Kidney (tissue), 14 donors: Measurements from ENCODE around the gene SREK1IP1. TPM values are rescaled to one million over a fixed set of nuclear protein-coding genes. Genes with fewer than 3 reads are reported as not detected.

ENCODE experiments used
- DNase-seq, 5 donors: peaks; one replicate each; pipeline ENCODE4 v3.0.0-alpha.2; 2013 to 2020
- FAIRE-seq: peaks from 2 replicates; lab custom pipeline; 2012; peaks lifted over from hg19 to GRCh38; lab: Jason Lieb, UNC
- H3K27ac ChIP-seq, 2 donors: one replicate each; pipeline ENCODE4 v1.7.0; 2013; ENCODE audit warnings: low read depth in 2 of 2, low read length in 2 of 2, inconsistent platforms in 1 of 2
- H3K27me3 ChIP-seq: one replicate; pipeline ENCODE4 v1.7.1; 2013; ENCODE audit warnings: low read length, inconsistent platforms; ENCODE audit not compliant: control insufficient read depth, insufficient read depth
- H3K36me3 ChIP-seq, 3 donors: one replicate each; pipeline versions ENCODE4 v1.7.0 to v1.7.1; 2013; ENCODE audit warnings: low read length in 3 of 3, control low read depth in 1 of 3, inconsistent platforms in 1 of 3; ENCODE audit not compliant: insufficient read depth in 3 of 3, control insufficient read depth in 2 of 3
- H3K4me1 ChIP-seq, 3 donors: one replicate each; pipeline versions ENCODE4 v1.7.0 to v1.7.1; 2013; ENCODE audit warnings: low read length in 3 of 3, inconsistent platforms in 1 of 3, low read depth in 1 of 3; ENCODE audit not compliant: control insufficient read depth in 2 of 3, insufficient read depth in 2 of 3
- H3K4me3 ChIP-seq, 3 donors: one replicate each; pipeline versions ENCODE4 v1.7.0 to v1.8.1; 2013; ENCODE audit warnings: low read length in 3 of 3, control low read depth in 1 of 3, inconsistent platforms in 1 of 3
- H3K9ac ChIP-seq, 3 donors: one replicate each; pipeline versions ENCODE4 v1.7.0 to v1.7.1; 2013; ENCODE audit warnings: low read length in 3 of 3, control low read depth in 1 of 3, inconsistent platforms in 1 of 3
- H3K9me3 ChIP-seq, 3 donors: one replicate each; pipeline versions ENCODE4 v1.7.0 to v1.7.1; 2013; ENCODE audit warnings: low read length in 3 of 3, control low read depth in 1 of 3, inconsistent platforms in 1 of 3; ENCODE audit not compliant: control insufficient read depth in 2 of 3, insufficient read depth in 1 of 3
- CTCF ChIP-seq: IDR thresholded peaks from 3 replicates; pipeline ENCODE4 v1.5.1; 2012; ENCODE audit warnings: mild to moderate bottlenecking, moderate library complexity, borderline replicate concordance; ENCODE audit not compliant: insufficient read depth; ENCODE audit errors: extremely low read depth
- intact Hi-C: fragments of 100-400 bp; cut with DNase I; formaldehyde crosslinking; loops from one replicate; pipeline ENCODE4 v1.11.1; 2022
- polyA plus RNA-seq: library from polyadenylated mRNA; stranded (reverse); fragments of 350-450 nt; fragmentation: Illumina TruSeq; extraction: RNeasy Lipid Tissue Mini Kit (QIAGEN cat#74804); gene quantifications from one replicate; pipeline ENCODE4 v1.2.3, GENCODE V29; 2014; ENCODE audit warnings: low read depth, low replicate concordance; ENCODE audit not compliant: insufficient read depth
- total RNA-seq: library from RNA; stranded (reverse); fragmentation: NEBNext Ultra II Directional; extraction: Animal tissue kit (Norgen Biotek cat#: 25700); gene quantifications from one replicate; pipeline ENCODE4 v1.2.1, GENCODE V29; 2021
- donor health status: control.
- donor health status: control.
- donor health status: control.
- donor health status: control.
- donor health status: control.
- donor health status: DM: yes; HTN: yes; CAD: no.
- donor health status: Normal renal cell carcinoma (clear cell type).

The SREK1IP1 gene
- total and polyA plus RNA-seq, 2 donors from 2014 or later: 16.8 to 21.8 TPM

GRCh38 chr5:64690104-64690416, 78.4 kb downstream of the SREK1IP1 start:
- Histone ChIP-seq H3K9ac (no peak overlapping the region), H3K27ac (no peak overlapping the region), H3K4me3 (no peak overlapping the region), H3K36me3 (no peaks in the 10 kb centered on the region), H3K27me3 (peaks cover 8% of the 10 kb centered on the region), H3K9me3 (no peaks in the 10 kb centered on the region), H3K4me1 (peaks cover 0 to 3% (median 0%) of the 10 kb centered on the region in 3 donors)
- DNase-seq: no peak
- intact Hi-C loops: no loop called here
- no peak for TF ChIP-seq CTCF
- FAIRE-seq: no peak

- Histone ChIP-seq H3K9me3 (no peaks in the 10 kb centered on the region), H3K9ac (no peak overlapping the region), H3K36me3 (no peaks in the 10 kb centered on the region), H3K27ac (no peak overlapping the region), H3K4me3 (no peak overlapping the region), H3K4me1 (peaks cover 0 to 3% (median 0%) of the 10 kb centered on the region in 3 donors), H3K27me3 (peaks cover 8% of the 10 kb centered on the region)
- no peak for DNase-seq
- no peak for TF ChIP-seq CTCF
- intact Hi-C loops: no loop called here
- no peak for FAIRE-seq
Measured at GRCh38 chr5:64688965-64689364, 79.5 kb downstream of the SREK1IP1 start.

GRCh38 chr5:64688391-64688790, 80.1 kb downstream of the SREK1IP1 start:
- FAIRE-seq (no peak), DNase-seq (no peak)
- H3K9me3 ChIP-seq: no peaks in the 10 kb centered on the region
- intact Hi-C loops: no loop called here
- H3K36me3 ChIP-seq: no peaks in the 10 kb centered on the region
- no peak overlapping the region for H3K27ac ChIP-seq
- H3K9ac ChIP-seq: no peak overlapping the region
- H3K4me1 ChIP-seq: peaks cover 0 to 3% (median 0%) of the 10 kb centered on the region in 3 donors
- no peak overlapping the region for H3K4me3 ChIP-seq
- no peak for TF ChIP-seq CTCF
- H3K27me3 ChIP-seq: peaks cover 8% of the 10 kb centered on the region

GRCh38 chr5:64685866-64686265, 82.6 kb downstream of the SREK1IP1 start:
- no peak for TF ChIP-seq CTCF
- intact Hi-C loops: no loop called here
- no peaks in the 10 kb centered on the region for H3K9me3 ChIP-seq
- H3K27ac ChIP-seq: no peak overlapping the region
- H3K27me3 ChIP-seq: no peaks in the 10 kb centered on the region
- H3K4me3 ChIP-seq: no peak overlapping the region
- DNase-seq (no peak), FAIRE-seq (no peak)
- H3K36me3 ChIP-seq: no peaks in the 10 kb centered on the region
- H3K9ac ChIP-seq: no peak overlapping the region
- H3K4me1 ChIP-seq: peaks cover 0 to 3% (median 0%) of the 10 kb centered on the region in 3 donors
